Esophagus squamous epithelium (tissue), 5 donors: Measurements from ENCODE around the gene TRPM6. TPM values are rescaled to one million over a fixed set of nuclear protein-coding genes. Genes with fewer than 3 reads are reported as not detected.
"Not testable (repeated sequence)": the region's sequence is repeated elsewhere in the genome, so short reads cannot be mapped to it uniquely, and the experiment has no call there.

Experiments used
- DNase-seq: peaks from one replicate; lab custom pipeline; 2025; lab: John Stamatoyannopoulos, UW
- H3K27ac ChIP-seq, 4 donors: fragments of 200-600 bp; sonication (generic); one replicate each; pipeline ENCODE4 v1.5.1; 2016 to 2019; ENCODE audit warnings: mild to moderate bottlenecking in 1 of 4
- H3K27me3 ChIP-seq, 4 donors: fragments of 200-600 bp; sonication (generic); 1 replicate in 3 of 4; 2 replicates in 1 of 4; pipeline versions ENCODE4 v1.5.1 to v1.6.0; 2017 to 2021; ENCODE audit warnings: antibody characterized with exemption in 1 of 4
- H3K36me3 ChIP-seq, 3 donors: fragments of 200-600 bp; sonication (generic); one replicate each; pipeline ENCODE4 v1.5.1; 2016 to 2019
- H3K4me1 ChIP-seq, 3 donors: fragments of 200-600 bp; sonication (generic); one replicate each; pipeline ENCODE4 v1.5.1; 2017 to 2019
- H3K4me3 ChIP-seq, 4 donors: fragments of 200-600 bp; sonication (generic); 1 replicate in 3 of 4; 2 replicates in 1 of 4; pipeline ENCODE4 v1.5.1; 2016 to 2019; ENCODE audit warnings: mild to moderate bottlenecking in 2 of 4, moderate library complexity in 1 of 4
- H3K9me3 ChIP-seq, 3 donors: fragments of 200-600 bp; sonication (generic); one replicate each; pipeline ENCODE4 v1.5.1; 2016 to 2019
- POLR2A ChIP-seq, 4 donors: fragments of 450-650 bp; IDR thresholded peaks; one replicate each; pipeline ENCODE4 v1.6.1; 2017; ENCODE audit warnings: antibody characterized with exemption in 4 of 4, mild to moderate bottlenecking in 4 of 4, moderate library complexity in 3 of 4
- WGBS, 2 donors: methylation state at CpG; one replicate each; pipeline ENCODE4 v1.1.5; 2018; 5-methylcytosine and 5-hydroxymethylcytosine counted together
- intact Hi-C: fragments of 100-400 bp; cut with DNase I; formaldehyde crosslinking; loops from one replicate; pipeline ENCODE4 v1.15.0; 2022
- total RNA-seq, 4 donors: library from RNA; depleted of rRNA; stranded (reverse); fragments of >200 nt; gene quantifications; one replicate each; pipeline ENCODE4 v1.1.0, GENCODE V29; 2016
- TF ChIP-seq, protein P1 (sequence below), 6 experiments: fragments of 450-650 bp in 4 of 6; fragments of 200-600 bp in 2 of 6; sonication (generic) in 2 of 6; IDR thresholded peaks; one replicate each; pipeline ENCODE4 v1.5.1; 2016 to 2019; ENCODE audit warnings: antibody characterized with exemption in 6 of 6, mild to moderate bottlenecking in 4 of 6, moderate library complexity in 4 of 6
- donor health status: DM: yes; HTN: yes; CAD: no.

TRPM6 gene
- total RNA-seq, 4 donors from 2014 or later, result 0.27 to 1.6 (median 1.2) TPM

DNA sequence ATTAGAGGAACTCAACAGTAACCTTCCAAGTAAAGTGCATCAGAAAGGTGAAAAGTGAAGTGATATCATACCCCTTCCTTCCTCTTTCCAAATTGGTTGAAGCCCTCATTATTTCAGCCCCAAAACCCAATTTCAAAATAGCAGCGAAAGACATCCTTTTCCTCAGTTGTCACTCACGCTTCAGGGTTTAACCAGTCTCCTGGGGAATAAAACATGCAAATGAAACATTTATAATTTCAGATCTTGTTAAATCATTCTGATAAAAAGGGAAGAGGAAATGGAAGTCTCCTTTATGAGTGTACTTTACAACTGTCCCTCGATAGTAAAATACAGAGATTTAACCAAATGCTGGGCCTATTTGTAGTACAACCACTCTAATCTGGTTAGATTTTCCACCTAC, 22.5 kb downstream of the TRPM6 start:
- 75 to 78% methylated on average over 3 of the region's 3 CpGs for WGBS, 2 donors
- Histone ChIP-seq H3K4me3 (no peak overlapping the region), H3K9me3 (no peaks in the 10 kb centered on the region), H3K4me1 (no peaks in the 10 kb centered on the region), H3K27me3 (no peaks in the 10 kb centered on the region), H3K27ac (no peak overlapping the region), H3K36me3 (no peaks in the 10 kb centered on the region)
- intact Hi-C loops, result no loop called here
- DNase-seq, result no peak
- TF ChIP-seq POLR2A (IDR thresholded peaks at IDR 0.05), result no peak
- TF ChIP-seq, protein P1, sequence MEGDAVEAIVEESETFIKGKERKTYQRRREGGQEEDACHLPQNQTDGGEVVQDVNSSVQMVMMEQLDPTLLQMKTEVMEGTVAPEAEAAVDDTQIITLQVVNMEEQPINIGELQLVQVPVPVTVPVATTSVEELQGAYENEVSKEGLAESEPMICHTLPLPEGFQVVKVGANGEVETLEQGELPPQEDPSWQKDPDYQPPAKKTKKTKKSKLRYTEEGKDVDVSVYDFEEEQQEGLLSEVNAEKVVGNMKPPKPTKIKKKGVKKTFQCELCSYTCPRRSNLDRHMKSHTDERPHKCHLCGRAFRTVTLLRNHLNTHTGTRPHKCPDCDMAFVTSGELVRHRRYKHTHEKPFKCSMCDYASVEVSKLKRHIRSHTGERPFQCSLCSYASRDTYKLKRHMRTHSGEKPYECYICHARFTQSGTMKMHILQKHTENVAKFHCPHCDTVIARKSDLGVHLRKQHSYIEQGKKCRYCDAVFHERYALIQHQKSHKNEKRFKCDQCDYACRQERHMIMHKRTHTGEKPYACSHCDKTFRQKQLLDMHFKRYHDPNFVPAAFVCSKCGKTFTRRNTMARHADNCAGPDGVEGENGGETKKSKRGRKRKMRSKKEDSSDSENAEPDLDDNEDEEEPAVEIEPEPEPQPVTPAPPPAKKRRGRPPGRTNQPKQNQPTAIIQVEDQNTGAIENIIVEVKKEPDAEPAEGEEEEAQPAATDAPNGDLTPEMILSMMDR (IDR thresholded peaks at IDR 0.05), result no peak

GRCh38 chr9:74861773-74862474, 25.8 kb downstream of the TRPM6 start:
- intact Hi-C loops, result no loop called here
- 68 to 76% methylated on average over 6 of the region's 6 CpGs for WGBS, 2 donors

DNA sequence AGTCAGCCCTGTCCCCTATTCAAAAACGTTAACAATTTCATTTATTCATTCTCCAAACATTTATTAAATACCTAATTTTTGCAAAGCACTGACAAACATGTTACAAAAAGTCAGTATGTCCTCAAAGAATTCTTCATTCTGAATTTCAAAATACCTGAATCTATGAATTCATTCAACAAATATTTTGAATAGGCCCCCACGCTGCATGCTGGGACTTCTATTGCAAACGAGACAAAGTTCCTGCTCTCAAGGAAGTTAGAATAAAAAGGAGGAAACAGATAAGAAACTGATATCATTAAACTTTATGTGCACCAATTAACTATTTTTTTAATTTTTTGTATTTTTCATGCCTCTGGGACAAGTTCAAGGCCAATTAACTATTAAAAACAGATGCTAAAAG, 26.6 kb downstream of the TRPM6 start:
- H3K27me3 ChIP-seq, result no peaks in the 10 kb centered on the region
- 49 to 55% methylated on average over 3 of the region's 3 CpGs for WGBS, 2 donors
- H3K9me3 ChIP-seq, result no peaks in the 10 kb centered on the region
- intact Hi-C loops, result no loop called here
- H3K36me3 ChIP-seq, result no peaks in the 10 kb centered on the region
- no peak overlapping the region for H3K4me3 ChIP-seq
- TF ChIP-seq, protein P1 (IDR thresholded peaks at IDR 0.05), result no peak
- no peak for DNase-seq
- H3K27ac ChIP-seq, result no peak overlapping the region
- H3K4me1 ChIP-seq, result no peaks in the 10 kb centered on the region

More at GRCh38 chr9:74861773-74862474, 25.8 kb downstream of the TRPM6 start:
- Histone ChIP-seq H3K9me3 (no peaks in the 10 kb centered on the region), H3K27me3 (no peaks in the 10 kb centered on the region), H3K27ac (no peak overlapping the region), H3K4me1 (no peaks in the 10 kb centered on the region), H3K36me3 (no peaks in the 10 kb centered on the region), H3K4me3 (no peak overlapping the region)
- no peak for DNase-seq
- TF ChIP-seq POLR2A (IDR thresholded peaks at IDR 0.05), result no peak
- TF ChIP-seq, protein P1 (IDR thresholded peaks at IDR 0.05), result no peak

DNA sequence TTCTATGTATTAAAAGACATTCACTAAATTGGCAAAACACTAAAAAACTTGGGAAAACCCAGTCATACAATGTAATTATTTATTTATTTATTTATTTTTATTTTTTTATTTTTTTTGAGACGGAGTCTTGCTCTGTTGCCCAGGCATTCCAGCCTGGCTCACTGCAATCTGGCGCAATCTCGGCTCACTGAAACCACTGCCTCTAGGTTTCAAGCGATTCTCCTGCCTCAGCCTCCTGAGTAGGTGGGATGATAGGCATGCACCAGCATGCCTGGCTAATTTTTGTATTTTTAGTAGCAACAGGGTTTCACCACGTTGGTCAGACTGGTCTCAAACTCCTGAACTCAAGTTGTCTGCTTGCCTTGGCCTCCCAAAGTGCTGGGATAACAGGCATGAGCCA, 27.5 kb downstream of the TRPM6 start:
- H3K27me3 ChIP-seq, H3K4me1 ChIP-seq, intact Hi-C loops, H3K36me3 ChIP-seq, H3K4me3 ChIP-seq, H3K27ac ChIP-seq, DNase-seq, H3K9me3 ChIP-seq: not testable (repeated sequence)
- 82 to 87% methylated on average over 5 of the region's 5 CpGs for WGBS, 2 donors

DNA sequence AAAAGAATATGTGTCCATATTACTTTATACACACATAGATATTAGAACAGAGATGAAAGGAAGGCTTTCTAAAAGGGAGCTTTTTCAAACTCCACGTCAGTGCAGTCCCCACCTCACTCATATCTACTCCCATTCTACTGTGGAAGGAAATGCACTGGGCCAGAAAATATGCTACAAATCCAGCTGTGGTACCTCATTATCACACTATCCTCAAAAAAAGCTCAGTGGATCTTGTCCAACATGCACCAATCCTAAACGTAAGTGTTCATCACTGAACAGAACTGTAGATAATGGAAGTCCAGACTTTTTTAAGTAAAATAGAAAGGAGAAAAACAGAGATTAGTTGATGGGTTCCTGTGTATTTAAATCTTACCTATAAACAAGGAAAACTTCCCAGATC, 27.9 kb downstream of the TRPM6 start:
- Histone ChIP-seq H3K36me3 (no peaks in the 10 kb centered on the region), H3K4me1 (no peaks in the 10 kb centered on the region), H3K4me3 (no peak overlapping the region), H3K27me3 (no peaks in the 10 kb centered on the region), H3K27ac (no peak overlapping the region), H3K9me3 (no peaks in the 10 kb centered on the region)
- no peak for TF ChIP-seq POLR2A (IDR thresholded peaks at IDR 0.05)
- 71 to 79% methylated on average over 2 of the region's 2 CpGs for WGBS, 2 donors
- intact Hi-C loops, result no loop called here
- no peak for DNase-seq

DNA sequence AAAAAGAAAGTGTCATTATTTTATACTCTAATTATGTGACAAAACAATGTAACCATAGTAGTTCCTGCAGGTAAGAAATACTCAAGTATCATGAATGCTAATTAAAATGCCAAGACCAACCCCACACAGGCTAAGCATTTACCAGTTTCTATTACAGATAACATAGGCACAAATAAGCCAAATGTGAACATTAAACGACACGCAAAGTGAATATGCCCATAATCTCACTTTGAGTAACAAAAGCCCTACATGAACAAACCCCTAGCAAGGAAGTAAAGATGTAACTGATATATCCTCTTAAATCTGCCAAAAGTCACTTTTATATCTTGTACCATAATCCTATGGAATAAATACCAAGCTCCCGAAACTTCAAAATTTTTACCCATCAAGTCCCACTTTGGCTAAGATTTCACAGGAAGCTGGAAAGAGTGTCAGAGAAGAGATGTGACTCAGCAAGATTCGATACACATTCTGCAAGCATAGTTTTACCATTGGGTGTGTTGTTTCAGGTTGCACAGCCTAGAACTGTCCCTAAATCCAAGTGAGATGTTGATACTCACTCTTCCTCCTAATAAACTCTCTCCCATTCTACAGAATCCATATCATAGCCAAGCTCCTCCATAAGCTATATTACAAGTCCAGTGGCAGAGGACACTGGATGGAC, 28.8 kb downstream of the TRPM6 start:
- intact Hi-C loops, result no loop called here
- Histone ChIP-seq H3K9me3 (no peaks in the 10 kb centered on the region), H3K27me3 (no peaks in the 10 kb centered on the region), H3K4me3 (no peak overlapping the region), H3K27ac (no peak overlapping the region), H3K4me1 (no peaks in the 10 kb centered on the region), H3K36me3 (no peaks in the 10 kb centered on the region)
- no peak for TF ChIP-seq POLR2A (IDR thresholded peaks at IDR 0.05)
- TF ChIP-seq, protein P1 (IDR thresholded peaks at IDR 0.05), result no peak
- no peak for DNase-seq
- 57 to 73% methylated on average over 4 of the region's 4 CpGs for WGBS, 2 donors
